H1 (cell line): Measurements from ENCODE around the gene MXRA8. TPM values are rescaled to one million over a fixed set of nuclear protein-coding genes. Genes with fewer than 3 reads are reported as not detected.

Experiments used
- CTCF ChIA-PET: fragments of 300-600 bp; sonication (Branson Sonifier 250); formaldehyde crosslinking; loops from one replicate; lab custom pipeline; 2021; ENCODE audit not compliant: partially characterized antibody; lab: Charles Lee
- POLR2A ChIA-PET: fragments of 300-600 bp; sonication (Branson Sonifier 250); formaldehyde crosslinking; loops from one replicate; lab custom pipeline; 2021; ENCODE audit warnings: inconsistent platforms; ENCODE audit not compliant: partially characterized antibody; lab: Charles Lee
- DNase-seq, 2 experiments: peaks; one replicate each; pipeline versions ENCODE4 v3.0.0 to v3.0.0-alpha.2; 2010 to 2022; ENCODE audit warnings: low spot score in 2 of 2, low read depth in 1 of 2, mixed read lengths in 1 of 2
- FAIRE-seq: peaks from 2 replicates; lab custom pipeline; 2011; peaks lifted over from hg19 to GRCh38; lab: Jason Lieb, UNC
- H2AFZ ChIP-seq: 2 replicates; pipeline ENCODE4 v1.8.1; 2012; ENCODE audit warnings: low read length, inconsistent platforms
- H2AK5ac ChIP-seq: 2 replicates; pipeline ENCODE4 v1.6.1; 2013; ENCODE audit warnings: low read depth, low read length
- H2BK120ac ChIP-seq: replicated peaks from 2 replicates; pipeline ENCODE3; 2013; ENCODE audit warnings: low read depth, low read length, inconsistent platforms
- H2BK12ac ChIP-seq: 2 replicates; pipeline ENCODE4 v1.6.1; 2013; ENCODE audit warnings: low read depth, low read length
- H2BK15ac ChIP-seq: 2 replicates; pipeline ENCODE4 v1.6.1; 2013; ENCODE audit warnings: low read length
- H2BK20ac ChIP-seq: 2 replicates; pipeline ENCODE4 v1.6.1; 2013; ENCODE audit warnings: low read length
- H2BK5ac ChIP-seq: 2 replicates; pipeline ENCODE4 v1.6.1; 2013; ENCODE audit warnings: low read depth, low read length
- H3K14ac ChIP-seq: 2 replicates; pipeline ENCODE4 v1.6.1; 2013; ENCODE audit warnings: inconsistent platforms; ENCODE audit not compliant: insufficient read length
- H3K18ac ChIP-seq: 2 replicates; pipeline ENCODE4 v1.6.1; 2013; ENCODE audit warnings: low read length; ENCODE audit errors: extremely low read depth
- H3K23ac ChIP-seq: 2 replicates; pipeline ENCODE4 v1.6.1; 2013; ENCODE audit warnings: inconsistent platforms; ENCODE audit not compliant: insufficient read length
- H3K23me2 ChIP-seq: 2 replicates; pipeline ENCODE4 v1.6.1; 2013; ENCODE audit warnings: low read depth, low read length
- H3K27ac ChIP-seq: 2 replicates; pipeline ENCODE4 v1.6.1; 2011; ENCODE audit warnings: low read depth, low read length, inconsistent platforms
- H3K27me3 ChIP-seq, 4 experiments: replicated peaks in 1 of 4; 1 replicate in 1 of 4; 2 replicates in 3 of 4; pipeline versions ENCODE4 v1.6.1 to v1.8.1; 2011 to 2013; ENCODE audit warnings: low read length in 3 of 4, mild to moderate bottlenecking in 3 of 4, inconsistent platforms in 2 of 4, mixed read lengths in 2 of 4, moderate library complexity in 1 of 4; ENCODE audit not compliant: control insufficient read depth in 3 of 4, insufficient read depth in 3 of 4; ENCODE audit errors: extremely low read depth in 1 of 4
- H3K36me3 ChIP-seq, 4 experiments: 2 replicates each; pipeline versions ENCODE4 v1.6.1 to v1.8.1; 2011 to 2013; ENCODE audit warnings: mild to moderate bottlenecking in 4 of 4, low read length in 3 of 4, moderate library complexity in 2 of 4, control low read depth in 1 of 4, inconsistent platforms in 1 of 4; ENCODE audit not compliant: insufficient read depth in 4 of 4, control insufficient read depth in 2 of 4
- H3K4ac ChIP-seq: replicated peaks from 2 replicates; pipeline ENCODE3; 2013; ENCODE audit warnings: low read length, low read depth, mixed read lengths, inconsistent platforms; ENCODE audit not compliant: insufficient read length
- H3K4me1 ChIP-seq, 4 experiments: replicated peaks in 1 of 4; 1 replicate in 1 of 4; 2 replicates in 3 of 4; pipeline versions ENCODE4 v1.6.1 to v1.8.1; 2011 to 2013; ENCODE audit warnings: low read length in 3 of 4, inconsistent platforms in 2 of 4, mixed read lengths in 1 of 4; ENCODE audit not compliant: insufficient read depth in 4 of 4, control insufficient read depth in 3 of 4
- H3K4me2 ChIP-seq, 2 experiments: 2 replicates each; pipeline versions ENCODE4 v1.6.1 to v1.8.1; 2011 to 2013; ENCODE audit warnings: low read depth in 2 of 2, low read length in 2 of 2, control low read depth in 1 of 2, inconsistent platforms in 1 of 2, mild to moderate bottlenecking in 1 of 2; ENCODE audit not compliant: insufficient read depth in 1 of 2
- H3K4me3 ChIP-seq, 4 experiments: fragments of 200-600, 300-600 bp in 1 of 4; sonication (generic), shearing (Covaris generic), sonication (Bioruptor Twin) in 1 of 4; 2 replicates each; pipeline versions ENCODE4 v1.5.1 to v1.8.1; 2011 to 2016; ENCODE audit warnings: low read length in 4 of 4, low read depth in 3 of 4, control low read depth in 2 of 4, inconsistent platforms in 2 of 4, mild to moderate bottlenecking in 2 of 4, mixed read lengths in 1 of 4, moderate library complexity in 1 of 4; ENCODE audit not compliant: insufficient read depth in 2 of 4; ENCODE audit errors: extremely low read depth in 1 of 4
- H3K56ac ChIP-seq: replicated peaks from 2 replicates; pipeline ENCODE3; 2013; ENCODE audit warnings: low read depth, mild to moderate bottlenecking, mixed read lengths, low read length, inconsistent platforms; ENCODE audit not compliant: insufficient read length
- H3K79me1 ChIP-seq: 2 replicates; pipeline ENCODE4 v1.6.1; 2013; ENCODE audit warnings: low read depth, low read length, control low read depth
- H3K79me2 ChIP-seq, 2 experiments: 2 replicates each; pipeline versions ENCODE4 v1.6.1 to v1.8.1; 2012 to 2013; ENCODE audit warnings: low read length in 2 of 2, mild to moderate bottlenecking in 2 of 2, inconsistent platforms in 1 of 2; ENCODE audit not compliant: insufficient read depth in 2 of 2, control insufficient read depth in 1 of 2
- H3K9ac ChIP-seq, 4 experiments: replicated peaks in 1 of 4; 1 replicate in 1 of 4; 2 replicates in 3 of 4; pipeline versions ENCODE4 v1.6.1 to v1.8.1; 2011 to 2013; ENCODE audit warnings: low read depth in 3 of 4, low read length in 3 of 4, control low read depth in 2 of 4, mild to moderate bottlenecking in 2 of 4, moderate library complexity in 2 of 4, inconsistent platforms in 1 of 4; ENCODE audit errors: extremely low read depth in 1 of 4
- H3K9me3 ChIP-seq, 2 experiments: 2 replicates each; pipeline versions ENCODE4 v1.6.1 to v1.8.1; 2012 to 2013; ENCODE audit warnings: mild to moderate bottlenecking in 2 of 2, moderate library complexity in 2 of 2, control low read depth in 1 of 2, inconsistent platforms in 1 of 2, low read depth in 1 of 2, low read length in 1 of 2, mixed read lengths in 1 of 2; ENCODE audit not compliant: insufficient read depth in 2 of 2
- H4K20me1 ChIP-seq, 2 experiments: replicated peaks in 1 of 2; 2 replicates each; pipeline versions ENCODE3 to v1.8.1; 2011 to 2013; ENCODE audit warnings: inconsistent platforms in 2 of 2, low read length in 2 of 2, mild to moderate bottlenecking in 1 of 2; ENCODE audit not compliant: insufficient read depth in 2 of 2, control insufficient read depth in 1 of 2
- H4K5ac ChIP-seq: 2 replicates; pipeline ENCODE4 v1.6.1; 2013; ENCODE audit warnings: low read length, low read depth, mixed read lengths, inconsistent platforms; ENCODE audit not compliant: insufficient read length
- H4K8ac ChIP-seq: 2 replicates; pipeline ENCODE4 v1.8.0; 2013; ENCODE audit warnings: mild to moderate bottlenecking, moderate library complexity, low read length, inconsistent platforms; ENCODE audit not compliant: insufficient read depth; ENCODE audit errors: extremely low read depth
- H4K91ac ChIP-seq: replicated peaks from 2 replicates; pipeline ENCODE3; 2013; ENCODE audit warnings: low read length, mixed read lengths, inconsistent platforms; ENCODE audit not compliant: insufficient read length
- BACH1 ChIP-seq: IDR thresholded peaks from 2 replicates; pipeline ENCODE4 v1.6.1; 2012; ENCODE audit warnings: low read length, improper control_type of control experiment
- CREB1 ChIP-seq: IDR thresholded peaks from 2 replicates; pipeline ENCODE4 v1.6.1; 2012; ENCODE audit warnings: inconsistent platforms
- EGR1 ChIP-seq: IDR thresholded peaks from 2 replicates; pipeline ENCODE4 v1.6.1; 2011; ENCODE audit warnings: low read depth, low read length, borderline replicate concordance
- EZH2 ChIP-seq: fragments of 200-600 bp; sonication (generic); IDR thresholded peaks from 2 replicates; pipeline ENCODE4 v1.7.1; 2012; ENCODE audit warnings: low read depth, mild to moderate bottlenecking, moderate library complexity, low read length, inconsistent platforms; ENCODE audit not compliant: severe bottlenecking
- JUN ChIP-seq: IDR thresholded peaks from 2 replicates; pipeline ENCODE4 v1.6.1; 2011; ENCODE audit warnings: low read depth, mild to moderate bottlenecking, improper control_type of control experiment, low read length
- KDM4A ChIP-seq: IDR thresholded peaks from one replicate; pipeline ENCODE4 v1.7.1; 2012; ENCODE audit warnings: low read depth, mild to moderate bottlenecking, moderate library complexity, low read length, inconsistent platforms; ENCODE audit not compliant: severe bottlenecking
- SUZ12 ChIP-seq: fragments of 200-600 bp; sonication (generic); IDR thresholded peaks from 2 replicates; pipeline ENCODE4 v1.6.1; 2012; ENCODE audit warnings: mild to moderate bottlenecking, inconsistent platforms, low read length, moderate library complexity, mixed read lengths
- WGBS, 2 experiments: shearing (Covaris generic) in 1 of 2; methylation state at CpG; one replicate each; pipeline versions ENCODE4 v1.1.6 to v1.1.7; 2013 to 2015; ENCODE audit warnings: low lambda C conversion rate in 2 of 2, mixed read lengths in 2 of 2, inconsistent platforms in 1 of 2, low coverage in 1 of 2, missing lambda C conversion rate in 1 of 2; ENCODE audit not compliant: insufficient replicate concordance in 2 of 2, insufficient coverage in 1 of 2, insufficient read length in 1 of 2; ENCODE audit errors: extremely low coverage in 1 of 2, missing lambda C conversion rate in 1 of 2; 5-methylcytosine and 5-hydroxymethylcytosine counted together
- polyA plus RNA-seq, 7 experiments: library from polyadenylated mRNA; depleted of rRNA in 3 of 7; stranded (reverse) in 5 of 7; unstranded in 2 of 7; fragments of >200 nt in 5 of 7; fragments of 200-250 nt in 2 of 7; gene quantifications; 1 replicate in 5 of 7; 2 replicates in 1 of 7; 4 replicates in 1 of 7; pipeline versions ENCODE4 v1.2.1 to v1.2.3, GENCODE V29; 2011 to 2013; ENCODE audit warnings: missing spikeins in 2 of 7, mixed read lengths in 2 of 7
- total RNA-seq: library from RNA; stranded (reverse); fragmentation: NEBNext Ultra II Directional; extraction: Animal tissue kit (Norgen Biotek cat#: 25700); gene quantifications from 2 replicates; pipeline ENCODE4 v1.2.1, GENCODE V29; 2021
- TF ChIP-seq, protein P1 (sequence below): IDR thresholded peaks from 2 replicates; pipeline ENCODE4 v1.6.1; 2012; ENCODE audit warnings: inconsistent platforms
- TF ChIP-seq, protein P2 (sequence below): IDR thresholded peaks from 2 replicates; pipeline ENCODE4 v1.6.1; 2012; ENCODE audit warnings: inconsistent platforms

Gene MXRA8
- total and polyA plus RNA-seq, 2 of the 8 experiments (the other 6 are each of a cell fraction or from before 2014, with no cell fraction given), result 10.5 to 17.2 TPM

DNA sequence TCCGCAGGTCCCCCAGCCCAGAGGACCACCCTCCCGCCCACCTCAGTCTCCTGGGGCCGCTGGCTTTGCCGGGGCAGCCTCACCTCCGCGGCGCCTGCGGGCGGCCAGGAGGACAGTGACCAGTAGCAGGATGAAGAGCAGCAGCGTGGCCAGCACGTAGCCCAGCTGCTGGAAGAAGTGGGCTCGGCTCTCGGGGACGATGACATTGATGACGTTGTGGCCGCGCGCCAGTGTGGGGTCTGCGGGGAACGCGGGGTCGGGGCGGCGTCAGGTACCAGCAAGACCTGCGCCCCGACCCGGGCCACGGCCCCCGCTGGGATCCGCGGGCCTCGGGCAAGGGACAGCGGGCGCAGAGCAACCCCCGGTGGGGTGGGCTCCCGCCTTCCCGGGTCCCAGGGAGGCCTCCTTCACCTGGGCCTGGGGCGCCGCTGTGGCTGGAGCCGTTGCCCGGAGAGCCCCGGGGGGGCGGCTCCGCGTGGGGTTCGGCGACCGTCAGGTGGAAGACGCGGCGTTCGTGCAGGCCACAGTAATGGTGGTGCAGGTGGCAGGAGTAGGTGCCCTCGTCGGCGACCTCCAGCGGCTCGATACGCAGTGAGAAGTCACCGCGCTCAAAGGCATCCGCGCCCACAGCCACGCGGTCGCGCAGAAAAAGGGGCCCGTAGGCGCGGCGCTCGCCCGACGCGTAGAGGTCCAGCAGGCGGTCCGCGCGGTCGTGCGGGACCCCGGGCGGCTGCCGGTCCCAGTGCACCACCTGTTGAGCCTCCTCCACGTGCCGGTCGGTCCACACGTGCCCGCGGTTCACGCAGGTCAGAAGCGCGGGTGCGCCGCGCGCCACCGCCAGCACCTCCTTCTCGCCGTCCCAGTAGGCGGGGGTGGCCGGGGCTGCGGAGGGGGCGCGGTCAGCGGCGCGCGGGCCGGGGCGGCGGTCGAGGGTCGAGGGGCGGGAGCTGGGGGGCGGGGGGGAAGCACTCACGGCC lies 3.8 kb downstream of the MXRA8 start:
- Histone ChIP-seq H3K9ac (no peak overlapping the region), H3K4me3 (peak overlapping the region; percentile 23 to 61 (median 29)), H4K20me1 (peaks cover 0 to 6% of the 10 kb centered on the region in 2 experiments), H2BK15ac (peak overlapping the region; percentile 88; the same call in 1 of the 2 replicates), H3K27ac (no peak overlapping the region), H3K27me3 (peaks cover 9 to 17% (median 14%) of the 10 kb centered on the region in 4 experiments), H4K8ac (peak overlapping the region; percentile 7), H2BK20ac (no peak overlapping the region), H3K36me3 (no peaks in the 10 kb centered on the region), H3K4me2 (peak overlapping the region; percentile 69 to 95), H3K9me3 (no peaks in the 10 kb centered on the region), H2BK12ac (peak overlapping the region; percentile 39; the same call in 1 of the 2 replicates), H3K79me1 (no peaks in the 10 kb centered on the region), H3K79me2 (no peaks in the 10 kb centered on the region), H3K23ac (no peak overlapping the region), H4K5ac (no peak overlapping the region), H3K23me2 (peaks cover 17% of the 10 kb centered on the region; the same call in 1 of the 2 replicates), H2BK120ac (no peak overlapping the region), H3K18ac (peak overlapping the region; percentile 52), H2AFZ (no peak overlapping the region), H4K91ac (peak overlapping the region; percentile 68), H3K4me1 (peaks cover 2 to 48% (median 38%) of the 10 kb centered on the region in 4 experiments), H3K4ac (peak overlapping the region; percentile 91), H2BK5ac (peak overlapping the region; percentile 60; the same call in 1 of the 2 replicates), H3K56ac (no peak overlapping the region), H2AK5ac (peak overlapping the region; percentile 65; the same call in 1 of the 2 replicates), H3K14ac (no peak overlapping the region)
- ChIA-PET POLR2A (interaction anchor here (0.8 to 5.1 kb wide), 10 partner anchors 9 to 83 kb away, joined by 3 to 80 read pairs (median 4); partner anchors contain the start of gene AURKAIP1), CTCF (interaction anchor here (1.0 to 3.4 kb wide), 4 partner anchors 11 to 20 kb away, joined by 3 to 40 read pairs (median 4); partner anchors contain the start of gene AURKAIP1)
- FAIRE-seq (no peak), DNase-seq (peak in 1 of 2 experiments; percentile 69)
- TF ChIP-seq EZH2 (peak; percentile 76), KDM4A (peak; percentile 39), SUZ12 (0 out of 2 replicates have a peak, but pooled peaks have one; percentile 37), JUN (no peak), BACH1 (peak; percentile 45; the same call in 1 of the 2 replicates), EGR1 (no peak), CREB1 (peak; percentile 78)
- TF ChIP-seq, protein P1, sequence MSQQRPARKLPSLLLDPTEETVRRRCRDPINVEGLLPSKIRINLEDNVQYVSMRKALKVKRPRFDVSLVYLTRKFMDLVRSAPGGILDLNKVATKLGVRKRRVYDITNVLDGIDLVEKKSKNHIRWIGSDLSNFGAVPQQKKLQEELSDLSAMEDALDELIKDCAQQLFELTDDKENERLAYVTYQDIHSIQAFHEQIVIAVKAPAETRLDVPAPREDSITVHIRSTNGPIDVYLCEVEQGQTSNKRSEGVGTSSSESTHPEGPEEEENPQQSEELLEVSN, result peak; percentile 16
- TF ChIP-seq, protein P2, sequence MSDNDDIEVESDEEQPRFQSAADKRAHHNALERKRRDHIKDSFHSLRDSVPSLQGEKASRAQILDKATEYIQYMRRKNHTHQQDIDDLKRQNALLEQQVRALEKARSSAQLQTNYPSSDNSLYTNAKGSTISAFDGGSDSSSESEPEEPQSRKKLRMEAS, result 0 out of 2 replicates have a peak, but pooled peaks have one; percentile 25
- 9% methylated on average over 72 of the region's 116 CpGs; no CpG with 5 or more reads in 1 of the 2 experiments for WGBS, 2 experiments
